Measurements from ENCODE around the gene IGF1R.
"Not testable (repeated sequence)": the region's sequence is repeated elsewhere in the genome, so short reads cannot be mapped to it uniquely, and the experiment has no call there.

Gene IGF1R

DNA sequence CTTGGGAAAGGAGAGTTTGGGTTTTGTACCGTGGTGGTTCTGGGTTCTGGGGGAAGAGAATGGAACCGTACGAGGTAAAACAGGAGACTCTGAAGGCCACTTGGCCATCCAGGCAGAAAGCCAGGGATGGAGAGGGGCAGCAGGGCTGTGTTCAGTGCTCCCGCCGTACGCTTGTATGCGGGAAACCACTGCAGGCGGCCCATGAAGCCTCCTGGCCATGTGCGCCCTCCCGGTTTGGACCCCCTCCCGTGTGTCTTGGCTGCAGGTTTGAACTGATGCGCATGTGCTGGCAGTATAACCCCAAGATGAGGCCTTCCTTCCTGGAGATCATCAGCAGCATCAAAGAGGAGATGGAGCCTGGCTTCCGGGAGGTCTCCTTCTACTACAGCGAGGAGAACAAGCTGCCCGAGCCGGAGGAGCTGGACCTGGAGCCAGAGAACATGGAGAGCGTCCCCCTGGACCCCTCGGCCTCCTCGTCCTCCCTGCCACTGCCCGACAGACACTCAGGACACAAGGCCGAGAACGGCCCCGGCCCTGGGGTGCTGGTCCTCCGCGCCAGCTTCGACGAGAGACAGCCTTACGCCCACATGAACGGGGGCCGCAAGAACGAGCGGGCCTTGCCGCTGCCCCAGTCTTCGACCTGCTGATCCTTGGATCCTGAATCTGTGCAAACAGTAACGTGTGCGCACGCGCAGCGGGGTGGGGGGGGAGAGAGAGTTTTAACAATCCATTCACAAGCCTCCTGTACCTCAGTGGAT lies 308.6 kb downstream of the IGF1R start:
- no peak for DNase-seq (ENCODE audit: low read depth in 2 of 3, low spot score in 1 of 3)

- DNase-seq (ENCODE audit: low read depth in 2 of 3, low spot score in 1 of 3) = no peak
Observed at GRCh38 chr15:98957655-98958054, 309.3 kb downstream of the IGF1R start.

GRCh38 chr15:98958076-98958475 lies 309.7 kb downstream of the IGF1R start:
- no peak for DNase-seq (ENCODE audit: low read depth in 2 of 3, low spot score in 1 of 3)

GRCh38 chr15:98958918-98959639 lies 310.7 kb downstream of the IGF1R start:
- DNase-seq (ENCODE audit: low read depth in 2 of 3, low spot score in 1 of 3) = no peak

DNA sequence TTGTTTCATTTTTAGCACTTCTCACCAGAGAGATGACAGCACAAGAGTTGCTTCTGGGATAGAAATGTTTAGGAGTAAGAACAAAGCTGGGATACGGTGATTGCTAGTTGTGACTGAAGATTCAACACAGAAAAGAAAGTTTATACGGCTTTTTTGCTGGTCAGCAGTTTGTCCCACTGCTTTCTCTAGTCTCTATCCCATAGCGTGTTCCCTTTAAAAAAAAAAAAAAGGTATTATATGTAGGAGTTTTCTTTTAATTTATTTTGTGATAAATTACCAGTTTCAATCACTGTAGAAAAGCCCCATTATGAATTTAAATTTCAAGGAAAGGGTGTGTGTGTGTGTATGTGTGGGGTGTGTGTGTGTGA lies 311.3 kb downstream of the IGF1R start:
- DNase-seq (ENCODE audit: low read depth in 2 of 3, low spot score in 1 of 3) = no peak

DNA sequence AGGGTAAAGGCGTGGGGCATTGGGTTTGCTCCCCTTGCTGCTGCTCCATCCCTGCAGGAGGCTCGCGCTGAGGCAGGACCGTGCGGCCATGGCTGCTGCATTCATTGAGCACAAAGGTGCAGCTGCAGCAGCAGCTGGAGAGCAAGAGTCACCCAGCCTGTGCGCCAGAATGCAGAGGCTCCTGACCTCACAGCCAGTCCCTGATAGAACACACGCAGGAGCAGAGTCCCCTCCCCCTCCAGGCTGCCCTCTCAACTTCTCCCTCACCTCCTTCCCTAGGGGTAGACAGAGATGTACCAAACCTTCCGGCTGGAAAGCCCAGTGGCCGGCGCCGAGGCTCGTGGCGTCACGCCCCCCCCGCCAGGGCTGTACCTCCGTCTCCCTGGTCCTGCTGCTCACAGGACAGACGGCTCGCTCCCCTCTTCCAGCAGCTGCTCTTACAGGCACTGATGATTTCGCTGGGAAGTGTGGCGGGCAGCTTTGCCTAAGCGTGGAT lies 312.3 kb downstream of the IGF1R start:
- no peak for DNase-seq (ENCODE audit: low read depth in 2 of 3, low spot score in 1 of 3)

- no peak for DNase-seq (ENCODE audit: low read depth in 2 of 3, low spot score in 1 of 3)
Observed at GRCh38 chr15:98963444-98963843, 315.1 kb downstream of the IGF1R start.

GRCh38 chr15:98964466-98965133 lies 316.3 kb downstream of the IGF1R start:
- DNase-seq (ENCODE audit: low read depth in 2 of 3, low spot score in 1 of 3) = no peak

- not testable (repeated sequence) for DNase-seq (ENCODE audit: low read depth in 2 of 3, low spot score in 1 of 3)
Observed at GRCh38 chr15:98965134-98965491, 316.8 kb downstream of the IGF1R start.

DNA sequence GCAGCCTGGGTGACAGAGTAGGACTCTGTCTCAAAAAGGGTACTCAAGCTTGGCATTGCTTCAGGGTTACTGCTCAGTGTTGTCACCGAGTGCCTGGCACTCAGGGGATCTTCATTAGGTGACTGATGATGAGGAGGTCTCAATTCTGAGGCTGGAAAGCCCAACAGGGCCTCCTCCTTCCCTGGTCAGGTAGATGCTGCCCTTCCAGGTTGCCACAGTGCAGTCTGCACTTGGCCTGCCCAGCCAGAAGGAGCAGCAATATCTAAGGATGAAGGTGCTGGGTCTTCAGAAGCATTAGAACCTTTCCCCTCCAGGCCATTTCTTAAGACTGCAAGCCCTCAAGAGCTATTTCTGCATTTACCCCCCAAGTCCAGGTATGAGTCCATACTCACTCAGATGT lies 317.3 kb downstream of the IGF1R start:
- no peak for DNase-seq (ENCODE audit: low read depth in 2 of 3, low spot score in 1 of 3)

GRCh38 chr15:98966091-98966787 lies 317.9 kb downstream of the IGF1R start:
- no peak for DNase-seq (ENCODE audit: low read depth in 2 of 3, low spot score in 1 of 3)

GRCh38 chr15:98967096-98967495 lies 318.8 kb downstream of the IGF1R start:
- no peak for DNase-seq (ENCODE audit: low read depth in 2 of 3, low spot score in 1 of 3)

GRCh38 chr15:98967916-98968315 lies 319.6 kb downstream of the IGF1R start:
- no peak for DNase-seq (ENCODE audit: low read depth in 2 of 3, low spot score in 1 of 3)

DNA sequence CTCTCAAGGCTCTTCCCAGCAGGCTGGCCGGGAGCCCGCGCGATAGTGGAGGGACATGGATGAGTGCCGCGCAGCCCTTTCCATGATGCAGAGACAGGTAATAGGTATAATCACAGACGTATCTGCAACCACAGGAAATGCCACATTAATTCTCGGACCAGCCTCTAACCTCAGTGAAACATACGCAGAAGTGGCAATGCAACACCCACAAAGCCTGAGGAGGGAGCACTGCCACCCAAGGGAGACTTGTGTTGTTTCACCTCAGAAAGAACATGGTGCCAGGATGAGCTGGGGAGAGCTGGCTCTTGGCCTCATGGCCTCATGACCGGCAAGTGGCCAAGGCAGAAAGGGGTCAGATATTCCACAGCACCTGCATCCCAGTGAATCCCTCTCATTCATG lies 320.2 kb downstream of the IGF1R start:
- DNase-seq (ENCODE audit: low read depth in 2 of 3, low spot score in 1 of 3) = no peak

GRCh38 chr15:98969126-98969735 lies 320.9 kb downstream of the IGF1R start:
- no peak for DNase-seq (ENCODE audit: low read depth in 2 of 3, low spot score in 1 of 3)

DNA sequence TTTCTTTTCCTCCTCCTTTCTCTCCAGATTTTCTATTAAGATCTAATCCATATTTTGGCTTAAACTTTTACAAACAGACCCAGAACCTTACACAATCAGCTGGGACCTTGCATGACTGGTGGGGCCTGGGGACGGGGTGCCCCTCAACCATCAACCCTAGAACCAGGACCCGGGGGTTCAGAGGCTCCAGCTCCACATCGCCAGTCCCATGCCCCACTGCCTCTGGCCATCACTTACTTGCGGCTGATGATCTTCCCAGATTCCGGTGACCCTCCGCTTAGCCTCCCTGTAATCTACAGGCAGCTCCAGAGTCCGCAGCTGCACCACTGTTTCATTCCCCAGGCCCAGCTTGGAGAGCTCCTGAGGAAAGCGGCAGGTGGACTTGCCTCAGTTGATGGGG lies 322.5 kb downstream of the IGF1R start:
- DNase-seq (ENCODE audit: low read depth in 2 of 3, low spot score in 1 of 3) = no peak

DNA sequence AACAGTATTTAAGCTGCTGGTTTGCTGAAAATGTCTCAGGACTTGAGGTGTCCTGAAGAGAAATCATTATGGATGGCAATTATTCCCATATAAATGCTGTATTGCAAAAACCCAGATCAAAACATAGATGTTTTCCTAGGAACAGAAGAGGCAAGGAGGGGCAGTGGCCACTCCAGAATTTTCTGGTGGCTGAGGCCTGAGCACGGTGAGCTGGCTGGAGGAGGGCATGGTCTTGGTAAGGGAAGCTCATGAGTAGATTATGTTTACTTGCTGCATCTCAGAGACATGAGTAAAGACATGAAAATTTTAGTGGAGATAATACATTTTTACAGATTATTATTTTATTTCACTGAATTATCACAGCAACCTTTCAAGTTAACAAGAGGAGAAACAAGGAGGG lies 328.2 kb downstream of the IGF1R start:
- DNase-seq (ENCODE audit: low read depth in 2 of 3, low spot score in 1 of 3) = no peak

DNA sequence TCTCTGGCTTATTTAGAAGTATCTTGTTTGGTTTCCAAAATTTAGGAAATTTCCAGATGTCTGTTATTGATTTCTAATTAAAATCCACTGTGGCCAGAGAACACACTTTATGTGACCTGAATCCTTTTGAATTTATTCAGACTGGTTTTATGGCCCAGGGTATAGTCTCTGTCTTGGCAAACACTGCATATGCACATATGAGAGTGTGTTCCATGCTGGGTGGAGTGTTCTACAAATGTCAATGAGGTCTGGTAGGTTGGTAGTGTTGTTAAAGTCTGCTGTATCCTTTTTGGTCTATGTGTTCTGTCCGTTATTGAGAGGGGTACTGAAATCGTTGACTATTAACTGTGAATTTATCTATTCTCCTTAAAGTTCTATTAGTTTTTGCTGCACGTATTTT lies 329.1 kb downstream of the IGF1R start:
- no peak for DNase-seq (ENCODE audit: low read depth in 2 of 3, low spot score in 1 of 3)

DNA sequence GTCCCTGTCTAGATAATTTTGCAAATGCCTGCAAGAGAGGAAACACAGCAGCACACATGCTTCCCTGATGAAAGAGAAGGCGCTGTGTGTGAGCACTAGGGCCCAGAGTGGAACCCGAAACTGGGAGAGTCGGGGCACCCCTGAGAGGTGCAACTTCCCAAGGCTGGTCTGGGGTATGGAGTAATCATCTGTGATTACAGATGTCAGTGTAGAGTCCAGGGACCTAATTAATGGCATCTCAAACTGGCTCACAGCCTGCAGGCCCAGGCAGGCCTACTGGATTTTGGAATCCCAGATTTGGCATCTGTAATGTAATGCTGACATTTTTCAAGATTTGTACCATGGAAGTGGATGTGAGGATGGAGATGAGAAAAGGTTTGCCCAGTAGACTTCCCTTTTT lies 329.8 kb downstream of the IGF1R start:
- no peak for DNase-seq (ENCODE audit: low read depth in 2 of 3, low spot score in 1 of 3)

DNA sequence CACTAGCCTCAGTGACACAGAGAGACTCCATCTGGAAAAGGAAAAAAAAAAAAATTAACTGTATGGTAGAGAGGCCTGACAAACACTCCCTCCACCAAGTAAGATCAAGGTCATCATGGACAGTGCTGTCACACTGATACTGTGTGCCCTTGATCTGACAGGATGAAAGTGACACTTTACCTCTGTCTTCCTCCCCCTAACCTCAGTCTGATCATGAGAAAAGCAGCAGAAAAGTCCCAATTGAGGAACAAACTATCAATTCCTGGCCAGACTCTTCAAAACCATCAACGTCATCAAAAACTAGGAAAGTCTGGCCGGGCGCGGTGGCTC lies 332.5 kb downstream of the IGF1R start:
- no peak for DNase-seq (ENCODE audit: low read depth in 2 of 3, low spot score in 1 of 3)

All from stimulated activated CD4-positive, alpha-beta T cell treated with anti-CD3 and anti-CD28 coated beads, Interleukin-12 subunit alpha, Interleukin-12 subunit beta, amount 100 ng/mL, for 48 hours (primary cell).